ENCODE measurements around the gene BTLA.
A peak's percentile ranks its signal among the peaks of the same experiment; 100 is the strongest.
"Not testable (repeated sequence)": the region's sequence is repeated elsewhere in the genome, so short reads cannot be mapped to it uniquely, and the experiment has no call there.

BTLA gene

DNA sequence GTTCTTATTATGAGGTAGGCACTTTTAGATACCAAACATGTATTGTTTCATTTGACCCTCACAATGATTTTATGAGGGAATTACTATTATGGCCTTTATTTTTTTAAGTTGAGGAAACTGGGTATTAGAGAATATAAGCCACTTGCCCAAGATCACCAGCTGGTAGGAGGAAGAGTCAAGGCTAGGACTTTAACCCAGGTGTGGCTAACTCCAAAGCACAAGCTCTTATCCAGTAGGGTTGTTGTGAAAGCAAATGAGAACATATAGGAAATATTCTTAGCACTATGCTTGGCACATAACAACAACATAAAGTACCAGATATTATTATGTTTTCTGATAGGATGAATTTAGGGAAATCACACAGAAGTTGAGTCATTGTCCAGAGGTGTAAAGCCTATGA lies 7.9 kb downstream of the BTLA start:
- no peak for DNase-seq (ENCODE audit: low spot score)

- no peak for DNase-seq (ENCODE audit: low spot score)
Measured at GRCh38 chr3:112489674-112490479, 9.4 kb downstream of the BTLA start.

DNA sequence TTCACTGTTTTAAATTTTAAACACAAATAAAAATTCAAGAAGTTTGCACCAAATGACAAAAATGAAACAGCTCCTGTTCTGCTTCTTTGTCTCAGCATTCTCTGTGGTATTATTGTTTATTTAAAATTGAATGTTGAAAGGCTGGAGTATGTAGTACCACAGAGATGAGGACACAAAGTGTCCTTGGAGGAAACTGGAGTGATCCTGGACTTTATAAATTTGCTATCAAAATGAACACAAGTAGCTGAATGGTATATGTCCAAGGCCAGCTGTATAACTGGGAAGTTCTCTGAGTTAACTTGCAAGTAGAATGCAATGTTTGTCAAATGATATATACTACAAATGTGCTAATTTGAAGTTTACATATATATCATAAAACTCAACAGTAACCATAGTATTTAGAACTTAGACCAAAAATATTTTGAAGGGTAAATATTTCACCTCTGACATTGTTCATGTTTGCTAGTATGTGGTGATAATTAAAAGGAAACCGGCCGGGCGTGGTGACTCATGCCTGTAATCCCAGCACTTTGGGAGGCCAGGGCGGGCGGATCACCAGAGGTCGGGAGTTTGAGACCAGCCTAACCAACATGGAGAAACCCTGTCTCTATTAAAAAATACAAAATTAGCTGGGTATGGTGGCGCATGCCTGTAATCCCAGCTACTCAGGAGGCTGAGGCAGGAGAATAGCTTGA lies 12.3 kb downstream of the BTLA start:
- DNase-seq (ENCODE audit: low spot score), result no peak

- no peak for DNase-seq (ENCODE audit: low spot score)
Measured at GRCh38 chr3:112484352-112484751, 14.9 kb downstream of the BTLA start.

- DNase-seq (ENCODE audit: low spot score), result no peak
Measured at GRCh38 chr3:112482675-112483074, 16.6 kb downstream of the BTLA start.

GRCh38 chr3:112481302-112481721 lies 18.0 kb downstream of the BTLA start:
- no peak for DNase-seq (ENCODE audit: low spot score)

DNA sequence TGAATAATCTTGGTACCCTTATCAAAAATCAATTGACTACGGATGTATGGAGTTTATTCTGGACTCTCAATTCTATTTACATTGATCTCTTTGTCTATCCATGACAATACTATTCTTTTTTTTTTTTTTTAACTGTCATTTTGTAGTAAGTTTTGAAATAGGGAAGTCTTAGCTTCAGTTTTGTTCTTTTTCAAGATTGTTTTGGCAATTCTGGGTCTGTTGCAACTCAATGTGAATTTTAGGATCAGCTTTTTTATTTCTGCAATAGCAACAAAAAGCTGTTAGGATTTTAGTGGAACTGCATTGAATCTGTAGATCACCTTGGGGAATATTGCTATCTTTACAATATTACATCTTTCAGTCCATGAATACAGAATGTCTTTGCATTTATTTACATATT lies 21.4 kb downstream of the BTLA start:
- no peak for DNase-seq (ENCODE audit: low spot score)

- no peak for DNase-seq (ENCODE audit: low spot score)
Measured at GRCh38 chr3:112476346-112476745, 22.9 kb downstream of the BTLA start.

DNA sequence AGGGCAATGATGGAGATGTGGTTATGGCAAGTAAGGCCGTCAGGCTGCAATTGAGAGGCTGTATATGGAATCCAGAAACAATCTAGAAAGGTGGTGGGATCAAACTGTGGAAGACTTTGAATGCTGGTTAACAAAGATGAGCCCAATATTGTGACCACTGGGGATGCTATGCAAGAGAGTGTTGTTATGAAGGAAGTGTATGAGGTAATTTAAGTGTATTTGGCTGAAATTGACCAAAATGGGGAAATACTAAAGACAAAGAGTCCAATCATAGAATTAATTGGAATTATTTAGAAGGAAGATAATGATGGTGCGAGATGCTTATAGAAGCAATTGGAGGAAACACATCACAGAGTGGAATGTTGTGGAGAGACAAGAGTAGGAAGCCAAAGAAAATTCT lies 24.5 kb downstream of the BTLA start:
- DNase-seq (ENCODE audit: low spot score), result no peak

DNA sequence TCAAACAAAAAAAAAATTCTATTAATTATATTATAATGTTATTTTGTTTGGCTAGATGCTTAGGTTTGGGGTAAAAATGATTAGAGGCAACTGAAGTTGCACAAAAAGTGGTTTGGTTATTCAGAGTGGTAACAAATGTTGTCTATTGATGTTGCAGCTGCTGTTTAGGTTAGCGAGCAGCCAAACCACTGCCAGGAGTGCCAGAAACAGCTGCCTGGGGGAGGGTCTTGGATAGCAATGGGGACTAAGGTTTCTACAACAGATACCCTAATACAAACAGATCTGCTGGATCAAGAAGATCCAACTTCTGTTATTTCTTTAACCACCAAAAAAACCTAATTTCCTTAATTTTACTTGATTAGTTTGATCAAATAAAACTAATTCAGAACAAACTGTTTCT lies 26.6 kb downstream of the BTLA start:
- no peak for DNase-seq (ENCODE audit: low spot score)

- DNase-seq (ENCODE audit: low spot score), result no peak
Measured at GRCh38 chr3:112471596-112472325, 27.5 kb downstream of the BTLA start.

DNA sequence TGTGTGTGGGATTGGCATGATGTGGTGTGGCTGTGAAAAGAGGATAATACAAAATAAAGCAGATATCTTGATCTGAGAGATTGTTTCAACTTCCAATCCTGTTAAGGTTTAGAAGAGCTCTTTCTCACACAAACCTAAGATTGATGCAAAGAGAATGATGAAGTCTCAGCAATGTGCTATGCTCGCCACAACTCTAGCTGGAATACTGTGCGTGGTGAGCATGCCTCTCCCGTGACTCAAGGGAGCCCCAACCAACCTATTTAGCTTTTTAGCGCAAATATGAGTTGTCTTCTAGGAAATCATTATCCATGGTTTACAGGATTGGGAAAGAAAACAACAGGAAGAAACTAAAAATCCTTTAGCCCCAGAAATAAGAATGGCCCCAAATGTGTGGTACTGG lies 28.5 kb downstream of the BTLA start:
- DNase-seq (ENCODE audit: low spot score), result no peak

DNA sequence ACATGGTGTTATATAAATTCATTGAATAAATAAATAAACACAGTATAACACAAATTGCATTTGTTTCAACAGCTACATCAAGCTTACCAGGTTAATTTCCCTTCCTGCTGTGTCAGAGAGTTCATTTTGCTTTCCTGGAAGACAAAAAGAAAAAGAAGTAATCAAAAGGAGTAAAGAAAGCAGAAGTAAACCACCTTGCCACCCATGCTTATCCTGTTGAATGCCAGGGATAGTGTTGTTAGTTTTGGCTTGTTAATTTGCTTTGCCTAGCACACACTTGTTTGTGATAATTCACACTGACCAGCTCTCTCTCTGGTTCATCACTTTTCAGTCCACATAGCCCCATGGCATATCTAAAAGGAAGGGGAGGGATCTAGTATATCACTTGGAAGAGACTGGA lies 29.6 kb downstream of the BTLA start:
- DNase-seq (ENCODE audit: low spot score), result no peak

DNA sequence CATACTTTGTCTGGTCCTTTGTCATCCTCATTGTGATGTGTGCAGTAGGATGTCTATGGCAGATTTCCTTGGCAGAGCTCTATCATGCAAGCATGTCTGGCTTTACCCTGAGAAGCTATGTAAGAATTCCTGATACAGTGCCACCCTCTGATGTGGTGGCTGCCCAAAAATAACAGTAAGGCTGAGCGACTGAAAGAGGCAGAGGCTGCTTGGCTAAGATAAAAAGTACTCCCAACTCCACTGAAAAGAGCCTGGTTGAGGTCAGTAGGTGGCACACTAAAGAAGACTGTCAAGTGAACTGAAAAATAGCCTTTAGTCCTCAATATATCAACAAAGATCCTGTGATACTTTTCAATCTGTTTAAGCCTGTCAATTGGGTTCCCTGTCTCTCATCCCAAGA lies 31.7 kb downstream of the BTLA start:
- no peak for DNase-seq (ENCODE audit: low spot score)

DNA sequence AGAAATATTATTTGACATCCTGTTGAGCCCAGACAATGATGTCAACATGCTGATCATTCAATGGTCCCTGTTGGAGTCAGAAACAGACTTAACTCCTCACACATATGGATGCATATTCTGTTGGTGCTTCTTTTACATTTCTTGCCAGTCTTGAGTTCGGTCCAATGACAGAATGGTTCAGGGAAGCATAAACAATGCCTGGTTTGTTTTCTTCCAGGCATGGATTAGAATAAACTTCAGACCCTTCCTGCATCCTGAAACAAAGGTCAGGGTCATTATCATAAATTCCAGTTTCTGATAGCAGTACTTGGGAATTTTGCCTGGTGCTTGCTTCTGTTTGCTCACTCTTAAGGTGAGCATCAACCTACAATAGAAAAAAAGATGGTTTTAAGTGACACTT lies 33.3 kb downstream of the BTLA start:
- DNase-seq (ENCODE audit: low spot score), result no peak

DNA sequence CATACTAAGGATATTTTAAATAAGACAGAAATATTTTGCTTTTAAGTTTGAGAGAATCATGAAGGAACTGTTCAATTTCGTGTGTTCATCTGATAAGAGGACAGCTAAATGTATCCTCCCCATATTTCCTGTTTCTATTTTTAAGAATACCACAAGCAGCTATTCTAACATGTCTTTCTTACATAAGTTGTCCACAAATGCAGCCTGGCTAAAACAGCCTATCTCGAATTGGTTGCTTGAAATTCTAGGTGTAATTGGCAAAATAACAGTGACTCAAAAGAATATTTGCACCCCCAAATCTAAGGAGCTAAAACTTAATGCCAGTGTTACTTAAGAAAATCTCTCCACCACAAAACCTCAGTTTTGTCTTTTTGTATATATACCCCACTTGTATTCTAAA lies 35.0 kb downstream of the BTLA start:
- no peak for DNase-seq (ENCODE audit: low spot score)

DNA sequence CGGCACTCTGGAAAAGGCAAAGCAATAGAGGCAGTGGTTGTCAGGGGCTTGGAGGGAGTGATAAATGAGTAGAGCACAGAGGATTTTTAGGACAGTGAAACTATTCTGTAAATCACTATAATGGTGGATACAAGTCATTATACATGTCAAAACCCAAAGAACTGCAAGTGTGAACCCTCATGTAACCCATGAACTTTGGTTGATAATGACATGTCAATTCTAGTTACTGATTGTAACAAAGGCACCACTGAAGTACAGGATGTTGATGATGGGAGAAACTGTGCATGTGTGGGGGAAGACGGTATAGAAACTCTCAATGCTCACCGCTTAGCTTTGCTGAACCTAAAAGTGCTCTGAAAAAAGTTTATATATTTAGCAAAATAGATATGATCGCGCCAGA lies 36.0 kb downstream of the BTLA start:
- DNase-seq (ENCODE audit: low spot score), result no peak

GRCh38 chr3:112461787-112462186 lies 37.5 kb downstream of the BTLA start:
- DNase-seq (ENCODE audit: low spot score), result not testable (repeated sequence)

DNA sequence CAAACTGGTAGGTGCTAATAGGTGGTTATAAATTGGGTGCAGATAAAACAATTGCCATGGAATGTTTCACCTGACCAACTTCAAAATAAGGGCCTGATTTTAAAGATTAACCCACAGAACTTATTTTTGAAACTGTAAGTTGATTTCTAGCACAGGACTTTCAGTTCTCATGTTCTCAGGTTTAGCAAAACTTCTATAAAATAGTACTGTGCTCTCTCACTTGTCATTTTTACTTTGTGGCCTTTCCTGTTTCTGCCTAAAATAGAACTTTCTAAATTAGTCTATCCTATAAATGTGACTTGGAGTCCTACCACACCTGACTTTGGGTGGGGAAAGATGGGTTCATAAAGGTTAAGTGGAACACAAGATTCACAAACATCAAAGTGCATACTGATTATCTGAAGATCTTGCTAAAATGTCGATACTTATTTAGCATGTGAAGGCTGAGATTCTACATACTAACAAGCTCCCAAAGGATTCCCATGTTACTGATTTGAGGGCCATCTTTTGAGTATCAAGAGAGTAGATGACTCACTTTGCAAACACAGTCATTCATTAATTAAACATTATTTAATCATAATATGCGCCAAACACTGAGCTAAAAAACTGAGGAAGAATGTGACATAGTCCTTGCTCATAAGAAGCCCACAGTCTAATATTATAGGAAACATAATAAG lies 38.6 kb downstream of the BTLA start:
- no peak for DNase-seq (ENCODE audit: low spot score)

- no peak for DNase-seq (ENCODE audit: low spot score)
Measured at GRCh38 chr3:112459750-112460149, 39.5 kb downstream of the BTLA start.

DNA sequence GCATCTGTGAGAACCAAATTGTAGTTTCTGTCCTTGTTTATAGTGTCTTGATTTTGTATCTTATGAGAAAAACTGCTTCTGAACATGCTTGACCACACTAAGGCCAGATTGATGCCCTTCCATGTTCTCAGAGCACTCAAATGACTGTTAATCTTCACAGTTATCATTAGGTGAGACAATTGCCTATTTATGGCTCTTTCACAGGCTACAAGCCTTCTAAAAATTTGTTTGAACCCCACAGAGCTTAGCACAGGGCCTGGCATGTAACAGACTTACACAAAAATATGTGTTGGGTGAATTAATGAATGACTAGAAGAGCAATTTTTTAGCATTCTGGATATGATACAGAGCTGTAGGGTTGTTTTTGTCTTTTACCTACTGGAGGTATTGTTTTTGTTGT lies 43.1 kb downstream of the BTLA start:
- no peak for DNase-seq (ENCODE audit: low spot score)

DNA sequence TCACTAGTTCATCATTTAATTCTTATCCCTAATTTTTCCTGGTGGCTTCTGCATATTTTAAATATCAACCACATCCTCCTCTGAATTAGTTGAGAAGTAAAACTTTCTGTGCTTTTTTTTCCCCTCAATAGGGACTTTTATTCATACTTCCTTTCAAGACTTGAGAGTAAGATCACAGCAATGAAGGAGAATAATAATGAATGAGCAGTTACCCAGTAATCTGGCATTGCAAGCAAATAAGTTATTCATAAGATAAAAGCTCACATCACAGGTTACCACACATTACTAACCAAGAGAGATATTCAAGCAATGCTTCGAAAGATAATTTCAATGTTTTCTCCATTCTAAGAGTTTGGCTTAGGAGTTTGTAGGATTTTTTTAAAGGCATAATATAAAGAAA lies 50.3 kb downstream of the BTLA start:
- no peak for DNase-seq (ENCODE audit: low spot score)

GRCh38 chr3:112446343-112446742 lies 52.9 kb downstream of the BTLA start:
- DNase-seq (ENCODE audit: low spot score), result peak; percentile 30
